ENCODE results near the gene EIF5AL1. TPM values are rescaled to one million over a fixed set of nuclear protein-coding genes. Genes with fewer than 3 reads are reported as not detected.

EIF5AL1 gene
- total RNA-seq, 2 donors from 2014 or later: 0.14 TPM; not detected in 1

DNA sequence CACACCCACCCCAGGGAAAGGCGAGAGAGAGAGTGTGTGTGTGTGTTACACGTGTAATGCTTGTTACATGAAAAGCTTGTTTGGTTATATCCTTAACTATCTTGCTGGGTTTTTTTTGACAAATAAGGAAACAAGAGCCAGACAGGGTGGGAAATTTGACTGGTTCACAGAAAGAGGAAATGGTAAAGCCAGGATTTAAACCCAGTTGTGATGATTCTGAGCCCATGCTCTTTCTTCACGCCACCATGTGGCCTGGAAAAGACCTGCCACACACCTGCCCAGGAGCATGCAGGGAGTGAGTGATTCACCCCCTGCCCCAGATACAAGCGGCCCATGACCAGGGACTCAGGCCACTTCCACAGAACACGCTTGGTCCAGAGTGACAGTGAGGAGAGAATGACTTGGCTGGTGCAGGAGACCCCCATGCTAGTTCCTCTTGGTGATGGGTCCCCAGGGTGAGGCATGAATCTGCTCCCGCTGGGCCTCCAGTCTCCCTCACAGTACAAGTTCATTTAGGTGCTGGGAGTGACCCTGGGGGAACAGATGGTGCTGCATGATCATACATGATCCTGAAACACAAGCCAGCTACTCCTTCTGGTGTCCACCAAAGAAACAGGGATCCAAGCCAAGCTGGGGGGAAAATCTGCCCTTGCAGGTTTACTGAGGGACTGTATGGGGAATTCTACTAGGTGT is 21.0 kb upstream of the EIF5AL1 start:
- no peaks in the 10 kb centered on the region for H3K36me3 ChIP-seq
- H3K27ac ChIP-seq: no peak overlapping the region
- peaks cover 3 to 17% of the 10 kb centered on the region in 2 donors for H3K4me1 ChIP-seq (ENCODE audit: control insufficient read depth in 1 of 2, low read depth in 2 of 2)
- TF ChIP-seq, protein P1, sequence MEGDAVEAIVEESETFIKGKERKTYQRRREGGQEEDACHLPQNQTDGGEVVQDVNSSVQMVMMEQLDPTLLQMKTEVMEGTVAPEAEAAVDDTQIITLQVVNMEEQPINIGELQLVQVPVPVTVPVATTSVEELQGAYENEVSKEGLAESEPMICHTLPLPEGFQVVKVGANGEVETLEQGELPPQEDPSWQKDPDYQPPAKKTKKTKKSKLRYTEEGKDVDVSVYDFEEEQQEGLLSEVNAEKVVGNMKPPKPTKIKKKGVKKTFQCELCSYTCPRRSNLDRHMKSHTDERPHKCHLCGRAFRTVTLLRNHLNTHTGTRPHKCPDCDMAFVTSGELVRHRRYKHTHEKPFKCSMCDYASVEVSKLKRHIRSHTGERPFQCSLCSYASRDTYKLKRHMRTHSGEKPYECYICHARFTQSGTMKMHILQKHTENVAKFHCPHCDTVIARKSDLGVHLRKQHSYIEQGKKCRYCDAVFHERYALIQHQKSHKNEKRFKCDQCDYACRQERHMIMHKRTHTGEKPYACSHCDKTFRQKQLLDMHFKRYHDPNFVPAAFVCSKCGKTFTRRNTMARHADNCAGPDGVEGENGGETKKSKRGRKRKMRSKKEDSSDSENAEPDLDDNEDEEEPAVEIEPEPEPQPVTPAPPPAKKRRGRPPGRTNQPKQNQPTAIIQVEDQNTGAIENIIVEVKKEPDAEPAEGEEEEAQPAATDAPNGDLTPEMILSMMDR (IDR thresholded peaks at IDR 0.05): no peak
- H3K27me3 ChIP-seq (replicated peaks; ENCODE audit: insufficient read depth): no peaks in the 10 kb centered on the region
- ATAC-seq (ENCODE audit: insufficient number of reproducible peaks, low FRiP score, low read depth): no peak
- H3K4me3 ChIP-seq: no peak overlapping the region
- DNase-seq (ENCODE audit: low spot score): no peak
- H3K9me3 ChIP-seq: no peaks in the 10 kb centered on the region

DNA sequence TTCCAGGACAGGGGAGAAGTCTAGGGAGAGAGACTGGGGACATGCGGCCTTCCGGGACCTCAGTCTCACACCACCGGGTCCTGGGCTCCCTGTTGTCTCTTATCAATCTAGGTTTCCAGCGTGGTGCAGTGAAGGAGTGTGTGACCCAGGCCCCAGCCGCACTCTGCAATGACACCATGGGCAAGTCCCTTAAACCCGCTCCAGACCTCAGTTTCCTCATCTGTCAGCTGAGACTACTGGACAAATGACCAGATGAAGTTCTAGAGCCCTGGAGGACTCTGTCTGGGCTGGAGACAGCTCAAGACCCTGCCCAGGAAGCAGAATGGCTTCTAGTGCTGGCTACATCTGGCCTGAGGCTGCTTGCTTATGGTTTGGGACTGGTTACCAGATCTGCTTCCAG is 20.1 kb upstream of the EIF5AL1 start:
- TF ChIP-seq, protein P1 (IDR thresholded peaks at IDR 0.05): no peak
- H3K27me3 ChIP-seq (replicated peaks; ENCODE audit: insufficient read depth): no peaks in the 10 kb centered on the region
- ATAC-seq (ENCODE audit: insufficient number of reproducible peaks, low FRiP score, low read depth) (no peak), DNase-seq (ENCODE audit: low spot score) (no peak)
- no peaks in the 10 kb centered on the region for H3K9me3 ChIP-seq
- no peaks in the 10 kb centered on the region for H3K36me3 ChIP-seq
- no peak overlapping the region for H3K4me3 ChIP-seq
- H3K27ac ChIP-seq: no peak overlapping the region
- H3K4me1 ChIP-seq (ENCODE audit: control insufficient read depth in 1 of 2, low read depth in 2 of 2): peaks cover 3 to 17% of the 10 kb centered on the region in 2 donors

DNA sequence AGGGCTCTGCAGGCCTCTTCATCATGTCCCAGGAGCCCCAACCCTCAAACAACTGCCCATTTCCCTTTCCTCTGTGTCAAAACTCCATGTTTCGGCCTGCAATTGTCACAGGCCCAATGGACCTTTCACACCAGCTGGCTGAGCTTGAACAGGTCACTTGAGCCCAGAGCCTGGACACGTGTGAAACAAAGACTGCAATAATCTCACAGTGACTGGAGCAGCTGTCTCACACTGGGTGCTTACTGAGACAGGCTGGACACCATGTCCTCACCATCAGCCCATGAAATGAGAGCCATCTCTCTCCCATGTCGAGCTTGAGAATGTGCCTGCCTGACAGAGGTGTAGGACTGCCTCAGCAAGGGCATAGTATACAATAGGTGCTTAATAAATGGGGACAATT is 19.5 kb upstream of the EIF5AL1 start:
- ATAC-seq (ENCODE audit: insufficient number of reproducible peaks, low FRiP score, low read depth) (no peak), DNase-seq (ENCODE audit: low spot score) (no peak)
- Histone ChIP-seq H3K4me1 (ENCODE audit: control insufficient read depth in 1 of 2, low read depth in 2 of 2) (peaks cover 3 to 11% of the 10 kb centered on the region in 2 donors), H3K4me3 (no peak overlapping the region), H3K9me3 (no peaks in the 10 kb centered on the region), H3K27me3 (replicated peaks; ENCODE audit: insufficient read depth) (no peaks in the 10 kb centered on the region), H3K36me3 (no peaks in the 10 kb centered on the region), H3K27ac (no peak overlapping the region)
- TF ChIP-seq, protein P1 (IDR thresholded peaks at IDR 0.05): no peak

DNA sequence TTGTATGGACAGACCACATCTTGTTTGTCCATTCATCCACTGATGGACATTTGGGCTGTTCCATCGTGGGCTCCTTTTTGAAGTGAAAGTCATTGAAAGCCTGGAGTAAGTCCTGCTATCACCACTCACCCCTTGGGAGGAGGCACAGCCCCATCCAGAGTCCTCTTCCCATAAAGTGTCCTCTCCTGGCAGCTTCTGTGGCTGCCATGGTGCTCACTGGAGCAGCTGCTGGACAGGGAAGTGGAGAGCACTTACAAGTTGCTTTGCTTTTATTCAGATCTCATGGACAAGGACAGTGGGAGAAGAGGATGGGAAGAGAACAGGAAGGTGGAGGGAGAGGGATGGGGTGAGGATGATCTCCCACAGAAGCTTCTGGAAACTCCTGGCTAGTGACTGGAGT is 18.5 kb upstream of the EIF5AL1 start:
- H3K36me3 ChIP-seq: no peaks in the 10 kb centered on the region
- no peaks in the 10 kb centered on the region for H3K27me3 ChIP-seq (replicated peaks; ENCODE audit: insufficient read depth)
- TF ChIP-seq, protein P1 (IDR thresholded peaks at IDR 0.05): no peak
- no peak overlapping the region for H3K27ac ChIP-seq
- no peaks in the 10 kb centered on the region for H3K9me3 ChIP-seq
- no peak for ATAC-seq (ENCODE audit: insufficient number of reproducible peaks, low FRiP score, low read depth)
- H3K4me1 ChIP-seq (ENCODE audit: control insufficient read depth in 1 of 2, low read depth in 2 of 2): peaks cover under 1 to 2% of the 10 kb centered on the region in 2 donors
- no peak overlapping the region for H3K4me3 ChIP-seq
- no peak for DNase-seq (ENCODE audit: low spot score)

DNA sequence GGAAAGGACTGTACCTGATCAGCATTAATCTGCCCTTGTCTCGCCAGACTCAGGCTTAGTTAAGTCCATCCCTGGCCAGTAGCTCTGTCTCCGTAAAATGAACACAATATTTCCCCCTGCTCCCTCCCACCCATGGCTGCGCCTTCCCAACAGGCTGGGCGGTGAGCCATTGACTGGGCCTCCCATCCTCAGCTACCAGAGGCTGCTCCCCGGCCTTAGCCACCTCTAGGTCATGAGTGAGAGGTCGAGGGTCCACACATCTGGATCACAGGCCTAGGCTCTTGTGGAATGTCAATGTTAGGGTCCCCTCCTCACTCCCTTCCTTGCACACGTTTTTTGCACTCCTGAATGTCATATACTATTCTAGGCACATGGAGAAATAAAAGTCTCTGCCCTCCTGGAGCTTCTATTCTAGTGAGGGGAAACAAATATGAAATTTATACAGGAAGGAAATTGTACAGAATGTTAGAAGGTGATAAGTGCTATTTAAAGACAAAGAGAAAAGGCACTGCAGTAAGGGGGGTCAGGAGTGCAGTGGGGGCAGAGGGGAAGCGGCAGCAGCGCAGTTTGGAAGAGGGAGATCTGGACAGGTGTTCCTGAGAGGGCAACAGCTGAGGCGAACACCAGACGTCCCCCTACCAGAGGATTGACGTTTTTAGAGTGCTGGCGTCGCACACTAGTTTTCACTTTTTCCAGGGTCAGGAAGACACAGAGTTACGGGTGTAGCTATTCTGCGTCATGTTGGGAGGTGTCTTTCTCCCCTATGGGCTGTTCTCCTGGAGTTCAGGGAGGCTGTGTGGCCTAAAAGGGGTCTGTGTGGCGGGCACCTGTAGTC is 17.2 kb upstream of the EIF5AL1 start:
- Histone ChIP-seq H3K27ac (no peak overlapping the region), H3K27me3 (replicated peaks; ENCODE audit: insufficient read depth) (no peaks in the 10 kb centered on the region), H3K9me3 (no peaks in the 10 kb centered on the region), H3K36me3 (no peaks in the 10 kb centered on the region), H3K4me3 (no peak overlapping the region), H3K4me1 (ENCODE audit: control insufficient read depth in 1 of 2, low read depth in 2 of 2) (no peaks in the 10 kb centered on the region)
- DNase-seq (ENCODE audit: low spot score) (no peak), ATAC-seq (ENCODE audit: insufficient number of reproducible peaks, low FRiP score, low read depth) (no peak)
- TF ChIP-seq, protein P1 (IDR thresholded peaks at IDR 0.05): no peak
